ENCODE results near the gene NDUFAF2.
"Not testable (repeated sequence)": the region's sequence is repeated elsewhere in the genome, so short reads cannot be mapped to it uniquely, and the experiment has no call there.

The NDUFAF2 gene, protein sequence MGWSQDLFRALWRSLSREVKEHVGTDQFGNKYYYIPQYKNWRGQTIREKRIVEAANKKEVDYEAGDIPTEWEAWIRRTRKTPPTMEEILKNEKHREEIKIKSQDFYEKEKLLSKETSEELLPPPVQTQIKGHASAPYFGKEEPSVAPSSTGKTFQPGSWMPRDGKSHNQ

DNA sequence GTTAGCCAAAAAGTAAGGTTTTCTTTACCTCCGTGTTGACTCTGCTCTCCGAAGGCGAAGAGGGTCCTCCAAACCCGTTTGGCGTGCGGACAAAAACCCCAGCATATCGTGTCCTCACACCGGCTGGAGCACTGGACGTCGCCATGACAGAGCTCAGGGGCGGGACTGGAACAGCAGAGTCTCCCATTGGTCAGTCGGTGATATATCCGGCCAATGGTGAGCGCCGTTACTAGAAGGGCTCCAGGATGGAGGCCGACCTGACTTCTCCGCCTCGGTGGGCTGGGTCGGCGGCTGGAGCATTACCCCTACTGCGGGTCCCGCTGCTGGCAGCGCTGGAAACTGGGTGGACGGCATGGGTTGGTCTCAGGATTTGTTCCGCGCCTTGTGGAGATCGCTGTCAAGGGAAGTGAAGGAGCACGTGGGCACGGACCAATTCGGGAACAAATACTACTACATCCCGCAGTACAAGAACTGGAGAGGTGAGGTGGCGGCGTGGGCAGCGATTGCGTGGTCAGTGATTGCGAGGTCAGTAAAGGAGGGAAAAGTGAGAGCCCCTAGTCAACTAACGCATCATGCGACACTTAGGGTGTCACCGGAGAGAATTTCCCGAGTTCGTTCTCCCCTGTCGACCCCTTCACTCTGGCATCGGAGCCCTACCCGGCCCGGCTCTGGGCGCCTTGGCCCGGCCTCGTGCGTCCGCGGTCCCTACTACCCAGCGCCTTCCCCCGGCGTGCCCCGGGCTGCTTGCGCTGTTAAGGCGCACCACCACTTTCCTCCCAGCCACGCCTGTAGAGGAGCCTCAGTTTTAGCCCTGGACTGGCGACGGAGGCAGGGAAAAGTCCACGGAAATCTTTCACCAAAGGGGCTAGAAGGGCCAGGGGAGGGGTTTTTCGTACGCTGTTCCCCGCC is at the start of gene NDUFAF2, which contains the start of gene ERCC8:
Gene NDUFAF2 (plus strand): TSS at position 302 of the 909 bp plus-strand sequence. CDS start 51 bp downstream, at position 353.
Gene ERCC8 (minus strand): TSS at position 167 of the 909 bp plus-strand sequence. CDS start 62 bp downstream, at position 105.
- peak; percentile 92 to 93 for DNase-seq

DNA sequence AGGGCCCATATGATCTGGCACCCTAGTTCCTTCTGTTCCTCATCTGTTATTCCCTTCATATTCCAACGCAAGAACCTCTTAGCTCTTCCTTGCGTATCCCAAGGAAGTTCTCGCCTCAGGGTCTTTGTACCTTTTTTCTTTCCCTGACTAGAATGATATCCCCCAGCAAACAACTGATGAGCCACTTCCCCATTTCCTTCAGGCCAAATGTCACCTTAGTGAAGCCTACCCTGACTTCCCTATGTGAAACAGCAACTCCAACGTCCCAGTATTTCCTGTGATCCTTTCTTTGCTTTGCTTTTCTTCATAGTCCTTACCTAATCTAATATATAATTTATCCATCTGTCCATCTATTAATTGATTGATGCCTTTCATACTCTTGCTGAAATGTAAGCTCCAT is 48.0 kb upstream of the NDUFAF2 start:
- no peak for DNase-seq

DNA sequence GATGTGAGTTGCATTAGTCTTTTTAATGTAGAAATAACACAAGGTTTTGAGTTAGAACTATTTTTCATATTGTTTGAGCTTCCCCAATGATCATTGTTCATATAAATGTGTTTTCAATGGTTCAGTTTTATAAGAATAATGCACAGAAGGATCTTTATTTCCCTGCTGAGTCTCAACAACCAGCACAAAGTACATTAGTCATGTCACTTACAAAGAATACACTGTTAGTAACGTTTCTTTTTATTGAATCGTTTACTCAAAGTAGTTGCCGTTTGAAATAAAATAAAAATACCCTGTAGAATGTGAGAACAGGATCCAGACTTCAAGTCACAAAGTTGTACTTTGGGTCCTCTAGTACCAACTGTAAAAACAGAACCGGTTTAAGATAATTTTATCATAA is 41.6 kb upstream of the NDUFAF2 start:
- DNase-seq, result no peak

DNA sequence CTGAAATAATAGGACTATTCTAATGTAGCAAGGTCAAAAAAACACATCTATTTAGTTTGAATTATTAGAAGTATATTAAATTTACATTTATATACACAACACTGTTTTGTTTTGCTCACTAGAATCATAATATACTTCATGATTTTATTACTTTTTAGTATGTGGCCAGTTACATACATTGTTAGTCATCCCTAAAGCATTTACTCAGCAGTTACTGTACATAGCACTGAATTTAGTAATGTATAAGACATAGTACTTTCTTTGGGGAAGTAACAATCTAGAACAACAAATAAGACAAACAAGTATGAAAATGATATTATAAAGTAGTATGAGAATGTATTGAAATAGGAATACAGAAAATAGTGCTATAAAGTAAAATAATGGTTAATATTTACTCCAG is 28.4 kb upstream of the NDUFAF2 start:
- DNase-seq, result no peak

DNA sequence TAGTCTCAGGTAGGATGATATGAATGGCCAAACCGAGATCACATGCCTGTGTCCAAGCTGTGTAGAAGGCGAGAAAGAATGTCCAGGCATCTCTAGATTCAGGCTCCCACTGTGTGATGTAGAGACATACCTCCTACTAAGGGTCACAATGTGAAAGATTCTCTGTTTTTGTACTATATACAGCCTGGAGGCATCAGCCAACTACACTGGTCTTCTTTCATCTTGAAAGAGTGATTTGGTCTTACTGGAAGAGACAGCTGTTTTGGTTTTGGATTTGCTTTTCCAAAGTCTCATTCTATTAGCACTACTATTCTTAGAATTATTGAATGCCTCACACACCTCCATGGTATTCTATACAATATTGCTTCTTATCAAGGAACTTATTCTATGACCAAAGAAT is 26.5 kb upstream of the NDUFAF2 start:
- DNase-seq, result no peak

DNA sequence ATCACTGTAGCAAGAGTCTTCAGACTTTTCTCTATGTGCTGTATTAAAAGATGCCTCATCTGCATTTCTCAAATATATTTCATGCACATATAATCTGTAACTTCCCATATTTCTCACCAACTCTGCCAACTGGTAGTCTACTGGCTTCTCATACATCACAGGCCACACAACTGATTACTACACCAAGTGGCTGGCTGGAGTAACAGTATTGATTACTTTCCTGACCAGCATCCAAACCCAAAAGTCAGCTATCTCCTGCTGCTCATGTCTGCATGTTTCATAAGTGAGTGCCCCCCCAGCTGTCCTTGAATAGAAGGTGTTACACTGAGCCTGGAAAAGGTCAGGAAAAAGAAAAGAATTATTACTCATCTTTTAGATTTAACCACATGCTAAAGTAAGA is 17.6 kb upstream of the NDUFAF2 start:
- DNase-seq, result no peak

DNA sequence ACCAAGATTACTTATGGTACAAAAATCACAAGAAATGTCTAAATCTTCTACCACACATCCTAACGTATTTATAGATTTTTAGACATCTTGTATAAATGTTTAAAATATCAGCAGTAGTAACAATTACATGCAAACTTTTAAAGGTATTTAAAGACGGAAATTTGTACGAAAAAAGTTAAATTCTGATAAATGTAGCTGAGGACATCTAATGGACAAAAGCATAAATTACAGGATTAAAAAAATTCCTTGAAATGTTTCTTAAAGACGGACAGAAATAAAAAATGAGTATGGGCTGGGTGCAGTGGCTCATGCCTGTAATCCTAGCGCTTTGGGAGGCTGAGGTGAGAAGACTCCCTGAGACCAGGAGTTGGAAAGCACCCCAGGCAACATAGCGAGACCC is 16.0 kb upstream of the NDUFAF2 start:
- no peak for DNase-seq

DNA sequence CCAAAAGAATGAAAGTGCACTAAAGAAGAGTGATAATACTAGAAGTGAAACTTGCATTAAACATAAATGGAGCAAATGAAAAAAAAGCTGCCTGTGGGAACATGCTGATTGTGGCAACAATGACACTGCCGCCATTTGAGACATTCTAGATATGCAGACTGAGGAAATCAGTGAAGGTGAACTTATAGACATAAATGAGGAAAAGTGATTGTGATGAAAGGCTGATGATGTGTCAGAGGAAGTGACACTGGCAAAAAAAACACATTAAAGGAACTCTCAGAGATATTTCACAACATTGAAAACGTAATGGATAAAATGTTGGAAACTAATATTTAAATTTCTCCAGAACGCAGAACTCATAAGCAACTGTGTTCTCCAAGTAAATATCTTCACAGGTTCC is 1.4 kb upstream of the NDUFAF2 start:
- DNase-seq, result no peak

DNA sequence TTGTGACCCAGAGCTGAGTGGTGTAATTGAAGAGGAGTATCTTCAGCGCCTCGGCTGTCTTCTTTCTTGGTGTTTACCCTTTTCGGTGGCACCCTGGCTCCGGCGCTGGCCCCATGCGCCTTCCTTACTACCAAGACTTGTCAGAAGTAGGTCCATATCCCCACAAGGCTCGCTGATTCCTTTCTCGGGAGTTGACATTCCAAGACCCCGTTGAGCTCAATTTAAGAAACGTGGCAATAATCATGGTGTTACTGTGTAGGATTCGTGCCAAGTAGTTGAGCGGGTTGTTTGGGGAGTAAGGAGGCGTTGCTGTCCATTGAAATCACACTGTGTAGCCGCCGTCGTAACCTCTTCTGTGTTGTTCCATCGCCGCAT is 795 bp downstream of the NDUFAF2 start:
- peak in 1 of 2 donors; percentile 22 for DNase-seq

DNA sequence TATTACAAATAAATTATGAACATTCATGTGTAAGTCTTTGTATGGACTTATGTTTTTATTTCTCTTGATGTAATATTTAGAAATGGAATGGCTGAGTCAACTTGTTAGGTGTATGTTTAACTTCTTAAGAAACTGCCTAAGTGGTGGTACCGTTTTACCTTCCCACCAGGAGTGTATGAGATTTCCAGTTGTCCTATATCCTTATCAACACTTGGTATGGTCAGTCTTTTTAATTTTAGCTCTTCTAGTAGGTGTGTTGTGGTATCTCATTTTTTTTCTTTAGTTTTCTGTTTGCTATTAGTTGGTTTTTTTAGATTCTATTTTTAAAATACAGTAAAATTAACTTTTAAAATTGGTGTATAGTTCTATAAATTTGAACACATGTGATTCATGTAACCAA is 3.7 kb downstream of the NDUFAF2 start:
- no peak for DNase-seq

DNA sequence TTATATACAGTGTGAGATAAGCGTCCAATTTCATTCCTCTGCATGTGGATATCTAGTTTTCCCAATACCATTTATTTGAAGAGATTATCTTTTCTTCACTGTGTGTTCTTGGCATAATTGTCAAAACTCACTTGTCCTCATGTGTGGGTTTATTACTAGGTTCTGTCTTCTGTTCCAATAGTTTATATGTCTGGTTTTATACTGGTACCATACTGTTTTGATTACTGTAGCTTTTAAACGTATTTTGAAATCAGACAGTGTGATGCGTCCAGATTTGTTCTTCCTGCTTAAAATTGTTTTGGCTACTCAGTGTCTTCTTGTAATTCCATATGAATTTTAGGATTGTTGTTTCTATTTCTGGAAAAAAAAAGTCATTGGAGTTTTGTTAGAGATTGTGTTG is 10.2 kb downstream of the NDUFAF2 start:
- no peak for DNase-seq

DNA sequence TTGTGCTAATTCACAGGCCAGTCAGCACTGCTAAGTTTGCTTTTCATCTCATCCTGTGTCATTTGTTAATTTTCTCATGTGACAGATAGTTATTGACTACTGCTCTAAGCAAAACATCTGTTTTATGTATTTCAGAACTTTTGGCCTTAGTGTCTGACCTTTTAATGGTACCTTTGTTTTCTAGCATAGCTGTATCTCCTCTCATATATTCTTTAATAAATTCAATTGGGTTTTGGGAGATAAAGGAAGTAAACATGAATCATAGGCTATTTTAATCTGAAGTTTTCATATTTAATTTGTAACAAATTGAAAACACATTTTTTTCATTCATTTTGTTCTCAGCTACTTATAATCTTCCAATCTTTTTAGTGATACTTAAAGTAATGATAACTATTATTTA is 13.1 kb downstream of the NDUFAF2 start:
- no peak for DNase-seq

DNA sequence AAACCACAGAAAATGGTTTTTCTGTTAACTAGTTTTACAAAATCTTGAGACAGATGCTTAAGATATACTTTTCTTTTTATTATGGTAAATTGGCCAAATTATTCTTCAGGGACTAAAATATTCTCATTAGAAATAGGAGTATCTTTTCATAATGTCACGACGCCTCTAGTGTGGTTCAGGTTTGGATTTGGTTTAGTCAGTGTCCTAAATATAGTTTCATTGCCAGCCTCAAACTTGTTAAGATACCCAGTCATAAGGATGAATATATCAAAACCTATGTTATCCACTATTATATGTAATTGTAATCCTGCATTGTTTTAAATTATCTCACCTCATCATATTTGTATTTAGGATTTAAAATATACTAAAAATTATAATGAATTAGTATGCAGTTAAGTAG is 13.7 kb downstream of the NDUFAF2 start:
- DNase-seq, result no peak

DNA sequence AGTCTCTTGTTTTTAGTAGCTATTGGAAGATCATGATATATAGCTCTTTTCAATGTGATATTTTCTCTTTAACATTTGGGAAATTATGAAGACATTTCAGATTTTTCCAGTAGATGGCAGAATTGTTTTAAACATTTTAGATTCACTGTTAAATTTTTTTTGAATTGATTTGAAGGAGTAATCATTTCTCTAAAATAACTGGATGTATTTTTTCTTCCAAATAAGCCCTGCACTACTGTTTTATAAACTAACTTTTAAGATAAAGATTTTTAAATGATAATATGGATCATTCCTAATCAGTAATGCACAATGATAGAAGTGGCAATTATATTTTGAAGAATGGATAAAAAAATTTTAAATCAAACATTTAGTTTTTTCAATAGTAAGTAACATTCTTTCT is 14.2 kb downstream of the NDUFAF2 start:
- DNase-seq, result peak in 1 of 2 donors; percentile 27

DNA sequence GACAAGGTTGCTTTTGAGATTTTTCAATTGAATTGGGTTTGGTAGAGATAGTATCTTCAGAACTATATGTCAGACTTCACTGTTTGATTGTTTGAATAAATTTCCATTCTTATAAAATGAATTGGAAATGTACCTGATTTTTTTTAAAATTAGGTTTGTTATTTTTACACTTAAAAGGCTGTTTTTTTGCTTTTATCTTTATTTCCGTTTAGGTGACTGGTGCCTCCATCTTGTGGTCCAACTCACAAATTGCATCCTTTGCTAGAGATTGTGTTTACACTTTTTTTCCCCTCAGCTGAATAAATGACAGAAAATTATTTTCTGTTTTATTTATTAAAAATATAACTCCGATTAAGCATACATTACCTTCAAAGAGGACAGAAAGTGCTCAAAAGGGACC is 15.6 kb downstream of the NDUFAF2 start:
- DNase-seq, result peak in 1 of 2 donors; percentile 17

DNA sequence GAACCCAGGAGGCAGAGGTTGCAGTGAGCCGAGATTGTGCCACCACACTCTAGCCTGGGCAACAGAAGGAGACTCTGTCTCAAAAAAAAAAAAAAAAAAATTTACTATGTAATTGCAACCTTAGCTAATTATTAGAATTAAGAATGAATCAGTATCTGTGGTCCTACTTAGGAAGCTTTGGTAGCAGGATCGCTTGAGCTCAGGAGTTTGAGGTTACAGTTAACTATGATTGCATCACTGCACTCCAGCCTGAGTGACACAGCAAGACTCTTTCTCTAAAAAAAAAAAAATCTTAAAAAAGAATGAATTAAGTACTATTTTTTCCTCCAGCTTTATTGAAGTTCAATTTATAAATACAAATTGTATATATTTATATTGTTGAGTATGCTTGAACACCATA is 16.7 kb downstream of the NDUFAF2 start:
- DNase-seq, result no peak

DNA sequence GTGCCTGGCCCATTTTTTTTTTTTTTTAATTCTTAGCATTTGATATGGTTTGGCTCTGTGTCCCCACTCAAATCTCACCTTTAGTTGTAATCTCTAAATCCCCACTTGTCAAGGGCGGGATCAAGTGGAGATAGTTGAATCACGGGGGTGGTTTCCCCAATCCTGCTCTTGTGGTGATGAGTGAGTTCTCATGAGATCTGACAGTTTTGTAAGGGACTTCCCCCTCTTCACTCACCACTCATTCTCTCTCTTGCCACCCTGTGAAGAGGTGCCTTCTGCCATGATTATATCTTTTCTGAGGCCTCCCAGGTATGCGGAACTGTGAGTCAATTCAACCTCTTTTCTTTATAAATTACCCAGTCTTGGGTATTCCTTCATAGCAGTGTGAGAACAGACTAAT is 27.2 kb downstream of the NDUFAF2 start:
- DNase-seq, result no peak

DNA sequence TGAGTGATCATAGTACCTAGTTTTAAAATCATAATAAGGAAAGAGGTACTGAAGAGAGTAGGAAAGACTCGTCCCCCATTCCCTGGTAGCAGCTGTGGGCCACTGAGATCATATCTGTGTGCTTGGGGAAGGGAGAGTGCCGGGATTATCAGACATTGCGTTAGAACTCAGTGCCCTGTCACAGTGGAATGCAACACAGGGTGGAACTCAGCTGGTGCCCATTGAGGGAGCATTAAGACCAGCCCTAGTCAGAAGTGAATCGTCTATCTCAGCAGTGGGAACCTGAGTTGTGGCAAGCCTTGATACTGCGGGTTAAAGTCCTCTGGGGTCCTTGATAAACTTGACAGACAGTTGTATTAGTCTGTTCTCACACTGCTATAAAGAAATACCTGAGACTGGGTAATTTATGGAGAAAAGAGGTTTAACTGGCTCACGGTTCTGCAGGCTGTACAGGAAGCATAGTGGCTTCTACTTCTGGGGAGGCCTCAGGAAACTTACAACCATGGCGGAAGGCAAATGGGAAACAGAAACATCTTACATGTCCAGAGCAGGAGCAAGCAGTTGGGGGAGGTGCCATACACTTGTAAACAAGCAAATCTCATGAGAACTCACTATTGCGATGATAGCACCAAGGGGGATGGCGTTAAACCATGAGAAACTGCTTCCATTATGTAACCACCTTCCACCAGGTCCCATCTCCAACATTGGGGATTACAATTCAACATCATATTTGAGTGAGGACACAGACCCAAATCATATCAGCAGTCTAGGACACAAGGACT is 33.1 kb downstream of the NDUFAF2 start:
- no peak for DNase-seq

DNA sequence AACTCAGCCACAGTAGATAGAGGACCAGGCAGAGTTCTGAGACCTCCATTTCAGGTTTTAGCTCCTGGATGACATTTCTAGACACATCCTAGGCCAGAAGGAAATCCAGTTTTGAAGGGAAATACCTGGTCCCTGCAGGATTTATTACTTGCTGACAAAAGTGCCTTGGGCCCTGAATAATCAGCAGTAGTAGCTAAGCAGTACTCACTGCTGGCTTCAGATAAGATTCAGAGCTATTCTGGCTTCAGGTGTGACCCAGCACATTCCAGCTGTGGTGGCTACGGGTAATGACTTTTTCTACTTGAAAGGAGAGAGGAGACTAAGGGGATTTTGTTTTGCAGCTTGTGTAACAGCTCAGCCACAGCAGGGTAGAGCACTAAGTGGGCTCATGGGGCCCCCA is 34.0 kb downstream of the NDUFAF2 start:
- DNase-seq, result no peak

DNA sequence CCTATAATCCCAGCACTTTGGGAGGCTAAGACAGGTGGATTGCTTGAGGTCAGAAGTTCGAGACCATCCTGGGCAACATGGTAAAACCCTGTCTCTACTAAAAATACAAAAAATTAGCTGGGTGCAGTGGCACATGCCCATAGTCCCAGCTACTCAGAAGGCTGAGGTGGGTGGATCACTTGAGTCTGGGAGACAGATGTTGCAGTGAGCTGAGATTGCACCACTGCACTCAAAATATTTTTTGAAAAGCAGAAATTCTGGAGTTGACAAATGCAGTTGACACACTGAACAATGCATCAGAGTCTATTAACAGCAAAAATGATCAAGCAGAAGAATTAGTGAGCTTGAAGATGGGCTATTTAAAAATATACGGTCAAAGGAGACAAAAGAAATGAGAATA is 35.5 kb downstream of the NDUFAF2 start:
- no peak for DNase-seq

DNA sequence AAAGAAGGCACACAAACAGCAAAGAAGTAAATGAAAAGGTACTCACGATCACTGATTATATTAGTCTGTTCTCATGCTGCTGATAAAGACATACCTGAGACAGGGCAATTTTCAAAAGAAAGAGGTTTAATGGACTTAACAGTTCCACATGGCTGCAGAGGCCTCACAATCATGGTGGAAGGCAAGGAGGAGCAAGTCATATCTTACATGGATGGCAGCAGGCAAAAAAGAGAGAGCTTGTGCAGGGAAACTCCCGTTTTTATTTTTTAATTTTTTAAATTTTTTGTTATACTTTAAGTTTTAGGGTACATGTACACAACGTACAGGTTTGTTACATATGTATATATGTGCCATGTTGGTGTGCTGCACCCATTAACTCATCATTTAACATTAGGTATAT is 37.1 kb downstream of the NDUFAF2 start:
- DNase-seq, result not testable (repeated sequence)

DNA sequence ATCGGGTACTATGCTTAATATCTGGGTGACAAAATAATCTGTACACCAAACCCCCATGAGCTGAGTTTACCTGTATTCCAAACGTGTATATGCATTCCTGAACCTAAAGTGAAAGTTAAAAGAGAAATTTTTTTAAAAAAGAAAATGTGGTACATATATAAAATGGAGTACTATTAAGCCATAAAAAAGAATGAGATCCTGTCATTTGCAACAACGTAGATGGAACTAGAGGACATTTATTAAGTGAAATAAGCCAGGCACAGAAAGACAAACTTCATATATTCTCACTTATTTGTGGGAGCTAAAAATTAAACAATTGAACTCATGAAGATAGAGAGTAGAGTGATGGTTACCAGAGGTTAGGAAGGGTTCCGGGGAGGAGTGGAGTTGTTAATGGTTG is 44.8 kb downstream of the NDUFAF2 start:
- no peak for DNase-seq

DNA sequence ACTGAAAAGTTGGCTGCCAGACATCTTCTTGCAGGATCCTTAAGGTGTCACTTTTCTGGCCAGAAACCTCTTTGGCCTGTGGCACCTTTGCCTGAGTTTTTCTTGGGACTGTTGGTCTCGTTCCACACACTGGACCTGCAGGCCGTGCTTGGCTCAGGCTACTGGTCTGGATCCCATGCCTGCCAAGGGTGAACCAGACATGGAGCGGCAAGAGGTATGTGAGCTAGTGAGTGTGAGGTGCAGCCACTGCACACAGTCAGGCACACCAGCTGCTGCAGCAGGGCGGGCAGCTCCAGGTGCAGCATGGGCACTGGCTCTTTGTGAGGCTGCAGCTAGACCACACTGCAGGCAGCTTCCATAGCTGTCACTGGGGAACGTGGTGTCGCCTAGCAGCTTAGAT is 47.9 kb downstream of the NDUFAF2 start:
- no peak for DNase-seq

DNA sequence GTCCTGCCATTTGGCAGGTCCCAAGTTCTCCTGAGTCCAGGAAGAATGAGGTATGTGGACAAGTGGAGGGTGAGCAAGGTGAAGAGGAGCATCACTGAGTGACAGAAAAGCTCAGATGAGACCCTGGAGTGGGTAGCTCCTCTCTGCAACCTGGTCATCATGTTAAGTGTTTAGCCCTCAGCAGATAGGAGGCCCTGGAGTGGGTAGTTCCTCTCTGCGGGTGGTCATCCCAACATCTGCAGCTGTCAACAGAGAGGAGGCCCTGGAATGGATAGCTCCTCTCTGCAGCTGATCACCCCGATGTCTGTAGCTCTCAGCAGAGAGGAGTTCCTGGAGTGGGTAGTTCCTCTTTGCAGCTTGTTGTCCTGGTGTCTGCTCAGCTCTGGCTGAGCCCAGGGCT is 48.4 kb downstream of the NDUFAF2 start:
- no peak for DNase-seq
